ENCODE data around the gene HDAC7. TPM values are rescaled to one million over a fixed set of nuclear protein-coding genes. Genes with fewer than 3 reads are reported as not detected.

Gene HDAC7
- polyA plus RNA-seq, 6 donors from 2014 or later = 4.5 to 17.1 (median 7.0) TPM

GRCh38 chr12:47747126-47747525, 72.6 kb downstream of the HDAC7 start:
- H3K27ac Mint-ChIP-seq = peak overlapping the region in 2 of 6 donors; percentile 3 to 88
- no peaks in the 10 kb centered on the region for H3K27me3 Mint-ChIP-seq
- H3K4me1 Mint-ChIP-seq = peaks cover 40 to 68% (median 50%) of the 10 kb centered on the region in 3 donors
- peak overlapping the region in 5 of 8 donors; percentile 21 to 82 (median 65) for H3K4me3 Mint-ChIP-seq
- DNase-seq (peak; percentile 64), ATAC-seq (ENCODE audit: low read depth in 2 of 2) (peak; percentile 95 to 97)
- no peaks in the 10 kb centered on the region for H3K9me3 Mint-ChIP-seq
- no peaks in the 10 kb centered on the region for H3K36me3 Mint-ChIP-seq

DNA sequence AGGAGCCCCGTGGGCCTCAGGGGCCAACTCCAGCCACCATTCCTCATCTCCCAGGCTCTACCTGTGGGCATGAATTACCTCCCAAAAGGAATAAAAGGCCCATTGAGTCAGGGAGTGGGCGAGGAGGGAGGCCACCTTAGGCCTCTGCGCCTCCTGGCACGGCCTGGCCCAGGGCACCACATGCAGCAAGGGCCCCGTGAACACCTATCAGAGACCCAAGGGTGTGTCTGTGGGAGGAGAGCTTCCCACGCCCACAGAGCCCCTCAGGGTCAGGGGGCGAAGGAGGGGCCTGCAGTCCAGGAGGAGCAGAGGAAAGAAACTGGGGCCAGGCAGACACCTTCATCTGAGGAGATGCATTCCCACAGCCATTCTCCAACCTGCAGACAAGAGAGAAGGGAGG, 73.2 kb downstream of the HDAC7 start:
- Mint-ChIP-seq H3K4me3 (peak overlapping the region in 5 of 8 donors; percentile 23 to 65 (median 35)), H3K9me3 (no peaks in the 10 kb centered on the region), H3K36me3 (no peaks in the 10 kb centered on the region), H3K4me1 (peaks cover 42 to 70% (median 52%) of the 10 kb centered on the region in 3 donors), H3K27me3 (no peaks in the 10 kb centered on the region), H3K27ac (peak overlapping the region in 2 of 6 donors; percentile 33 to 88)
- ATAC-seq (ENCODE audit: low read depth in 2 of 2) (no peak), DNase-seq (no peak)

DNA sequence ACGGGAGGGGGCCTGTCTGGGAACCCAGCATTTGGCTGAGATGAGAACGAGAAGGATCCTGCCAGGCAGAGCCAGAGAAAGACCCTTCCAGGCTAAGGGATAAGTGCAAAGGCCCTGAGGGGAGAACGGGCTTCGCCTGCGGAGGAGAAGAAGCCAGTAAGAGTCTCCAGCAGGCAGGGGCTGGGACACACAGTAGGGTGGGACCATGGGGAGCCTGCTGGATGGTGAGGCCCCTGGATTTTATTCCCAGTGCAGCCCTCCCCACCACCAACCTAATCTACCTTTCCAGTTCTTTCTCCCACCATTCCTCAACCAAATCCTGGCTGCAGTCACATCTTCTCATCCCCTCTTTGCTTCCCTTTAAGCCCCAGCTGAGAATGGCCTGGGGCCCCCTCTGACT, 73.6 kb downstream of the HDAC7 start:
- Mint-ChIP-seq H3K9me3 (no peaks in the 10 kb centered on the region), H3K27ac (peak overlapping the region in 1 of 6 donors; percentile 81), H3K4me3 (peak overlapping the region in 3 of 8 donors; percentile 20 to 74 (median 36)), H3K27me3 (no peaks in the 10 kb centered on the region), H3K36me3 (no peaks in the 10 kb centered on the region), H3K4me1 (peaks cover 47 to 75% (median 57%) of the 10 kb centered on the region in 3 donors)
- no peak for ATAC-seq (ENCODE audit: low read depth in 2 of 2)
- DNase-seq = no peak

GRCh38 chr12:47745485-47746041, 74.1 kb downstream of the HDAC7 start:
- H3K36me3 Mint-ChIP-seq = no peaks in the 10 kb centered on the region
- H3K27ac Mint-ChIP-seq = no peak overlapping the region
- DNase-seq (no peak), ATAC-seq (ENCODE audit: low read depth in 2 of 2) (no peak)
- peak overlapping the region in 1 of 8 donors; percentile 36 for H3K4me3 Mint-ChIP-seq
- no peaks in the 10 kb centered on the region for H3K9me3 Mint-ChIP-seq
- no peaks in the 10 kb centered on the region for H3K27me3 Mint-ChIP-seq
- peaks cover 52 to 80% (median 61%) of the 10 kb centered on the region in 3 donors for H3K4me1 Mint-ChIP-seq

GRCh38 chr12:47744778-47745436, 74.8 kb downstream of the HDAC7 start:
- DNase-seq (no peak), ATAC-seq (ENCODE audit: low read depth in 2 of 2) (no peak)
- no peaks in the 10 kb centered on the region for H3K27me3 Mint-ChIP-seq
- no peaks in the 10 kb centered on the region for H3K36me3 Mint-ChIP-seq
- peaks cover 57 to 84% (median 66%) of the 10 kb centered on the region in 3 donors for H3K4me1 Mint-ChIP-seq
- H3K9me3 Mint-ChIP-seq = no peaks in the 10 kb centered on the region
- H3K4me3 Mint-ChIP-seq = peak overlapping the region in 2 of 8 donors; percentile 29 to 76
- H3K27ac Mint-ChIP-seq = peak overlapping the region in 1 of 6 donors; percentile 80

DNA sequence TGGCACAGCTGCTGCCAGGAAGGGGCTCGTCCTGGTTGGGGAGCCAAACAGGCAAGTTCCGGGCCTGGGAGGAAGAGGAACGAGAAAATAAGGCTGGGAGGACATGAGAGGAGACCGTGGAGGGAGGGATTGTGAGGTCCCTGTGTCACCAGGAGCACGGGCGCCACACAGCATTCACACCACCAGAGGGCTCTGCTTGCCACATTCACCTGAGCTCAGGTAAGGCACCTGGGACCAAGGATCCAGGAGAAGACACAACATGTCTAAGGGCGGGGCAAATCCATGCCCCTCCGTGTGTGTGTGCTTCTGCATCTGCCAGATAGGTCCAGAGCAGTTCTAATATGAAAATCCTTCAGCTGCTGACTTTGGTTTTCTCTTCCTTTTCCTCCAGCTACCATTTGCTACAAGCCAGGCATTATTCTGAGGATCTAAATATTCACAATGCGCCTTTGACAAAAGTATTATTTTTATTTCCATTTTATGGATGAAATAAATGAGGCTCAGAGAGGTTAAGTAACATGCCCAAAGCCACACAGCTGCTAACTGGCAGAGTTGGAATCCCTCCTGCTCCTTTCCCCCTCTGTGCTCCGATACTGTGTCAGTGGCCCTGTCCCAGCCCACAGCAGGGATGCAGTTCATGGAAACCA, 75.6 kb downstream of the HDAC7 start:
- no peak for ATAC-seq (ENCODE audit: low read depth in 2 of 2)

GRCh38 chr12:47743311-47743860, 76.3 kb downstream of the HDAC7 start:
- H3K4me1 Mint-ChIP-seq = peaks cover 56 to 84% (median 67%) of the 10 kb centered on the region in 3 donors

More for the DNA sequence above, 75.6 kb downstream of the HDAC7 start:
- H3K27ac Mint-ChIP-seq = no peak overlapping the region
- H3K9me3 Mint-ChIP-seq = no peaks in the 10 kb centered on the region
- H3K36me3 Mint-ChIP-seq = no peaks in the 10 kb centered on the region
- peak; percentile 33 for DNase-seq
- no peak overlapping the region for H3K4me3 Mint-ChIP-seq
- no peaks in the 10 kb centered on the region for H3K27me3 Mint-ChIP-seq
- peaks cover 60 to 84% (median 69%) of the 10 kb centered on the region in 3 donors for H3K4me1 Mint-ChIP-seq

DNA sequence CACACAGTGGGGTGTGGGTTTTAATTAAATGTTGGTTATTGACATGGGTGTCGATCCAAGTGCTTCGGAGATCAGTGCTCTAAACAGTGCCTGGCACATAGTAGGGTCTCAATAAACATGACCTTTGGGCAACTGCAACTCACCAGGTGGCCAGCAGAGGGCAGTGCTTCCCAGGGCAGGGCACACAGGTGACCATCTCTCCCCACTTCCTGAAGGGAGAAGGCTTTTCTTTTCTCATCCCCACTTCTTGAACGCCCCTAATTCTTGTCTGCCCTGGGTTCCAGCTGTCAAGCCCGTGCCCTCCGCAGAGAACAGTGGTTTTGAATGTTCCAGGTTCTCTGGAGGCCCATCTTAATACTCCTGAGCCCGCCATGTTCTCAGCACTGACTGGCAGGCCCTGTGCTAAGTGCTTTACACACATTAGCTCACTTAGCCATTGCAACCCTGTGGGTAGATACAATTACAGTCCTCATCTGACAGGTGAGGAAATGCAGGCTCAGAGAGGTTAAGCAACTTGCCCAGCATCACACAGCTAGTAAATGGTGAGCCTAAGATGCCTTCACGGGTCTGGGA, 77.4 kb downstream of the HDAC7 start:
- no peaks in the 10 kb centered on the region for H3K9me3 Mint-ChIP-seq
- peaks cover 48 to 76% (median 65%) of the 10 kb centered on the region in 3 donors for H3K4me1 Mint-ChIP-seq
- H3K4me3 Mint-ChIP-seq = peak overlapping the region in 1 of 8 donors; percentile 35
- H3K27ac Mint-ChIP-seq = peak overlapping the region in 1 of 6 donors; percentile 78
- ATAC-seq (ENCODE audit: low read depth in 2 of 2) (peak; percentile 12 to 22), DNase-seq (peak; percentile 59)
- no peaks in the 10 kb centered on the region for H3K36me3 Mint-ChIP-seq
- H3K27me3 Mint-ChIP-seq = no peaks in the 10 kb centered on the region

More at GRCh38 chr12:47743311-47743860, 76.3 kb downstream of the HDAC7 start:
- Mint-ChIP-seq H3K36me3 (no peaks in the 10 kb centered on the region), H3K27me3 (no peaks in the 10 kb centered on the region), H3K27ac (peak overlapping the region in 1 of 6 donors; percentile 92), H3K9me3 (no peaks in the 10 kb centered on the region), H3K4me3 (peak overlapping the region in 1 of 8 donors; percentile 2)
- ATAC-seq (ENCODE audit: low read depth in 2 of 2) (no peak), DNase-seq (no peak)

GRCh38 chr12:47741340-47741703, 78.4 kb downstream of the HDAC7 start:
- ATAC-seq (ENCODE audit: low read depth in 2 of 2) (peak; percentile 15 to 37), DNase-seq (peak; percentile 35)
- H3K4me1 Mint-ChIP-seq = peaks cover 38 to 66% (median 55%) of the 10 kb centered on the region in 3 donors
- H3K27me3 Mint-ChIP-seq = no peaks in the 10 kb centered on the region
- peak overlapping the region; percentile 80 to 97 (median 90) for H3K27ac Mint-ChIP-seq
- H3K9me3 Mint-ChIP-seq = no peaks in the 10 kb centered on the region
- H3K36me3 Mint-ChIP-seq = no peaks in the 10 kb centered on the region
- H3K4me3 Mint-ChIP-seq = peak overlapping the region in 7 of 8 donors; percentile 33 to 85 (median 80)

DNA sequence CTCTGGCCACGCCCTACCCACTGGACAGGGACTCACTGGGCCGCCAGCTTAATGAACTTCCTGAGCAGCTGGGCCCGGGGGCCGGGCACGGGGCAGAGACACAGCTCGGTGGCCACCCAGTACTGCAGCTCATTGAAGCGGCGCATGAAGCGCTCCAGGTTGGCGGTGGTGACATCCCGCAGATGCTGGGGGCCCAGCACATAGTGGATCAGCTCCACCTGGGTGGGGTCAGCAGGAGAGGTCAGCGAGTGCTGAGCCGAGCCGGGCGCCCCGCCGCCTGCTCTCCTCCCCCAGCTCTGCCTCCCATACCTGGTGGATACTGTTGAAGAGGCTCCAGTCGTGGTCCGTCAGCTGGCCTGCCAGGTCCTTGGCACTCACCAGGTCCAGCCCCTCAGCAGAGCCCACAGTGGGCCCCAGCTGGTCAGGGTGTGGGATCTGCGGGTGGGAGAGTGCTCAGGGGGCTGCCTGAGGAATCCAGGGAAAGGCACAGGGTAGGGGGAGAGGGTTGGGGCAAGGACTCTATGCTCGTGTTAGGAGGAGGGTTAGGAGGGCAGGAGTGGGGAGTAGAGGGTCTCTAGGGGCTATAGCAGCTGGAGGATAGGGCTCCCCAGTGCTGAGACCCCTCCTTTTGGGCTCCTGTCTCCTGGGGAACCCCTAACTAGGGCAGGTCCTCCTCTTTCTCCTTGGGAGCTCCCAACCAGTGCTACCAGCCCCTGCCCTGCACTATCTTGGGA, 78.9 kb downstream of the HDAC7 start:
- DNase-seq (peak; percentile 46), ATAC-seq (ENCODE audit: low read depth in 2 of 2) (peak; percentile 67 to 68)
- Mint-ChIP-seq H3K9me3 (no peaks in the 10 kb centered on the region), H3K36me3 (no peaks in the 10 kb centered on the region), H3K27ac (peak overlapping the region; percentile 83 to 97 (median 90)), H3K4me3 (peak overlapping the region in 7 of 8 donors; percentile 61 to 88 (median 81)), H3K27me3 (no peaks in the 10 kb centered on the region), H3K4me1 (peaks cover 34 to 60% (median 50%) of the 10 kb centered on the region in 3 donors)

DNA sequence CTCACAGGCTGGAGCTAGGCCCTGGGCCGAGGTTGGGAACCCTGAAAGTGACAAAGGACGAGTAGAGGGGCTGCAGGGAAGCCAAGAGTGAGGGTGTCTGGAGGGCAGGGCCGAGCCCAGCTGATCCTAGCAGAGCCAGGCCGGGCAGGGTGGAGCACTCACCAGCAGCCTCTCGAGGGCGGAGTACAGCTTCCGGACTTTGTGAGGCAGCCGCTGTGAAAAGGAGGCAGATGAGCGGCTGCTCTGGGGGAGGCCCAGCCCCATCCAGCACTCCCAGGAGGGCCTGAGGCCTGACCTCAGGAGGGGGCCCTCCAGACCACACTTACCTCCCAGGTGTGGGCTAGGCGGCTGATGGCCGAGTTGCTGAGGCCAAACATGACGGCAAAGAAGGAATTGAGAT, 79.7 kb downstream of the HDAC7 start:
- Mint-ChIP-seq H3K27me3 (no peaks in the 10 kb centered on the region), H3K4me3 (peak overlapping the region in 7 of 8 donors; percentile 61 to 88 (median 81)), H3K36me3 (no peaks in the 10 kb centered on the region), H3K4me1 (peaks cover 32 to 52% (median 42%) of the 10 kb centered on the region in 3 donors), H3K9me3 (no peaks in the 10 kb centered on the region), H3K27ac (peak overlapping the region in 4 of 6 donors; percentile 16 to 90 (median 86))
- ATAC-seq (ENCODE audit: low read depth in 2 of 2) (peak; percentile 51 to 58), DNase-seq (no peak)

GRCh38 chr12:47739297-47739696, 80.4 kb downstream of the HDAC7 start:
- Mint-ChIP-seq H3K27ac (peak overlapping the region in 4 of 6 donors; percentile 49 to 88 (median 63)), H3K27me3 (no peaks in the 10 kb centered on the region), H3K9me3 (no peaks in the 10 kb centered on the region), H3K36me3 (no peaks in the 10 kb centered on the region), H3K4me3 (peak overlapping the region in 5 of 8 donors; percentile 15 to 88 (median 81)), H3K4me1 (peaks cover 29 to 47% (median 38%) of the 10 kb centered on the region in 3 donors)
- ATAC-seq (ENCODE audit: low read depth in 2 of 2) (no peak), DNase-seq (no peak)

Data from naive B cell (primary cell).